Glomerular visceral epithelial cell (primary cell): ENCODE measurements around the gene TMEM150B.

Experiments used
- DNase-seq: peaks from one replicate; pipeline ENCODE4 v3.0.0-alpha.2; 2016; ENCODE audit errors: extremely low spot score

TMEM150B gene

DNA sequence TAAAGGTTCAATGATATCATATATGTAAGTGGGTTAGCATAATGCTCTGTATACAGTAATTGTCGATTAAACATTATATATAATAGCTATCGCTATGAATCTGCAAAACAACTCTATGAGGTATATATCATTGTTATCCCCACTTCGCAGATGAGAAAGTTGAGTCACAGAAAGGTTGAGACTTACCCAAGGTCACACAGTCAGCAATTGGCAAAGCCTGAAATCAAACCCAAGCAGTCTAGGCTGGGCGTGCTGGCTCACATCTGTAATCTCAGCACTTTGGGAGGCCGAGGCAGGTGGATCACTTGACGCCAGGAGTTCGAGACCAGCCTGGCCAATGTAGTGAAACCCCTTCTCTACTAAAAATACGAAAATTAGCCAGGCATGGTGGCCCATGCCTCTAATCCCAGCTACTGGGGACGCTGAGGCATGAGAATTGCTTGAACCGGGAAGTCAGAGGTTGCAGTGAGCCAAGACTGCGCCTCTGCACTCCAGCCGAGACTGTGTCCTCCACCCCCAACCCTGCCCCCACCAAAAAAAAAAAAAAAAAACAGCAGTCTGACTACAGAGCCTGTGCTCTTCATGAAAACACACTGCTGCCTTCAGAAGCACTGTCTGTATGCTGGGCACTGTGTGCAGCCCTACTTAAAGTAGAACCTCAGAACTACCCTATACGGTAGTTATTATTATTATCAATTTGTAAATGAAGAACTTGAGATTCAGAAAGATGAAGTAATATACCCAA is 46.6 kb downstream of the TMEM150B start:
- no peak for DNase-seq

DNA sequence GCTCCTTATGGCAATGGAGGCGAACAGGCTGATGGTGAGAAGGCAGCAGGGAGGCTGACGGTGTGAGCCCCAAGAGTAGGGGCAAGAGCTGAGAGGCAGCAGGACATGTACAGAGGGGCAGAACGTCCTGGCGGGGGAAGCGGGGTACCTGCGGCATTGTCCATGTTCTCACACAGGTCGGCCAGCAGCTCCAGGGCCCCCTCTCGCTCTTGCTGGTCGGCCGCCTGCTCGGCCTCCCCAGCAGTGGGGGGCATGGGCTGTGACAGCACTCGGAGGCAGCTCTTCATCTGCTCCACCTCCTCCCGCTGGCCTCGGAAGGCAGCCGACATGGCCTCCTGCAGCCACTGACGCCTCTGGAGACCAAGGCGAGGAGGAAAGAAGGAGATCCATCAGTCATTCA is 47.6 kb downstream of the TMEM150B start:
- DNase-seq, result no peak

DNA sequence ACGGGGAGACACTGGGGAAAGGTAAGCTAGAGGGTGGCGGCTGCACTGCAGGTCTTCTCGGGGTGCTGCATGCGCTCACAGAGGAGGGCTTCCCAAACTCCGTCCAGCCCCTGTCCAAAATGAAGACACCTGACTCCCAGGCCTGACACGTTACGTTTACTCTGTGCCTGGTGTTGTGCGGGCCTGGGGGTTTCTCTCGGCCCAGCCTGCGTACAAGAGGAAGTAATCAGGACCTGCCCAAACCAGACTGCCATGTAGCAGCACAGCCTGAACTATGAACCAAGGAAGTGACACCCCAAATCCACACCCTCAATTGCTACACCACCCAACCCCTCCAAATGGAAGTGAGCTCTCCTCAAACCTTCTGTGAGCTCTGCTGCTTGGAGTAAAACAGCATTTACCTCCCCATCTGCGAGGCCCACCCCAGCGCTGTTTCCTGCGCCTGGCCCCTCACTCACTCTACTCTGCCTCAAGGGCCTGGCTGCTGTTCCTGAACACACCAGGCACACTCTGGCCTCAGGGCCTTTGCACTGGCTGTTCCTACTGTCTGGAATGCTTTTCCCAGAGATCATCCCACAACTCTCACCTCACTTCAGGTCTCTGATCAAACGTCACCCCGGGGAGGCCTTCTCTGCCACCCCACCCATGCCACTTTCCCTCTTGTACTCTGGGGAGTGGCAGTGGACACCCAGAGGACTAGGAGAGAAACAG is 48.3 kb downstream of the TMEM150B start:
- no peak for DNase-seq

DNA sequence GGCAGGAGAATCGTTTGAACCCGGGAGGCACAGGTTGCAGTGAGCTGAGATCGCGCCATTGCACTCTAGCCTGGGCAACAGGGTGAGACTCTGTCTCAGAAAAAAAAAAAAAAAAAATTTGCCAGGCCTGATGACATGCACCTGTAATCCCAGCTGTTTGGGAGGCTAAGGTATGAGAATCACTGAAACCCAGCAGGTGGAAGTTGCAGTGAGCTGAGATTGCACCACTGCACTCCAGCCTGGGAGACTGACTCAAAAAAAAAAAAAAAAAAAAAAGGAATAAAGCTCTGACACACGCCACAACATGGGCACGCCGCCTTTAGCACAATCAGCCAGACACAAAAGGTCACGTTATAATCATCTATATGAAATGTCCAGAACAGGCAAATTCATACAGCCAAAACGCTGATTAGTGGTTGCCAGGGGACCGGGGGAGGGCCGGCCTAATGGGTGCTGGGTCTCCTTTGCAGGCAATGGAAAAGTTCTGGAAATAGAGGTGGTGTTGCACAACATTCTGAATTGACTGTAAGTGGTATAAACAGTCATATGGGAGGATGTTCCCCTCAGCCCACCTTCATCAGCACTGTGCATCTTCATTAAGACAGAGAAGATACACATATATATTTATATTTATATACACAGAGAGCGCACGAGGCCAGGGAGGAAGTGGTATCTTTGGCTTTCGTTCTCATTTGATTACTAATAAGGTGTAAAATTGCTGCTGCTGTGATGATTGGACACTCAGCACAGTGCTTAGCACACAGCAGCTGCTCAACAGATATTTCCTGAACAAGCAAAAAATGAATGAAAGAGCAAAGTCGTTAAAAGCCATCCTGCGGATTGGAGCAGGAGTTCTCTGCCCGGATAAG is 49.1 kb downstream of the TMEM150B start:
- no peak for DNase-seq

DNA sequence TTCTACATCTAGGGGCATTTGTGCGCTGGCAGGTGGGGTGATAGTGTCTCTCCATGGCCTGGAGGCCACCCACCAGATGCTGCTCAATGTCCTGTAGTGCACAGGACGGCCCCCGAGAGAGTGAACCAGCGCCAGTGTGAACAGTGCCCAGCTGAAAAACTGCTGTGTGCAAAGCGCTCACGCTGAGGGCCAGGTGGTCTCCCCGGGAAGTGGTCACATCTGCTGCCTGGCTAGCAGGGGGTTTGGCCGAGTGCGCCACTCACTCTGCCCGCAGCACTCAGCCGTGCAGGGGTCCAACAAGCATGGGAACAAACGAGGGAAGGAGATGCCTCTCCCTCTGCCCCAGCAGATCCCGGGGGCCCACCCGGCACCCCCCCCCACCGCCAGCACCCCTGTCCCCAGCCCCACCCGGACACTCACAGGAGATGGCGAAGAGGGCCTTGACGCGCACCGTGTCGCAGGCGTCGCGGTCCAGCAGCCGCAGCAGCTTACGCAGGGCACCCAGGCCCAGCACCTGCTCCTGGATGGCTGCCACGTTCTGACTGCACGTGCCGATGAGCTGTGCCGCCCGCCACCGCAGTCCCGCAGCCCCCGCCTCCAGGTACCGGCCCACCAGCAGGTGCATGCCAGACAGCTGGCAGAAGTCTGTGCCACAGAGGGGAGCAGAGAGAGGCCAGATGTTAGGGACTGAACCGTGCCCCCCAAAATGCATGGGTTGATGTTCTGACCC is 51.0 kb downstream of the TMEM150B start:
- DNase-seq, result no peak

DNA sequence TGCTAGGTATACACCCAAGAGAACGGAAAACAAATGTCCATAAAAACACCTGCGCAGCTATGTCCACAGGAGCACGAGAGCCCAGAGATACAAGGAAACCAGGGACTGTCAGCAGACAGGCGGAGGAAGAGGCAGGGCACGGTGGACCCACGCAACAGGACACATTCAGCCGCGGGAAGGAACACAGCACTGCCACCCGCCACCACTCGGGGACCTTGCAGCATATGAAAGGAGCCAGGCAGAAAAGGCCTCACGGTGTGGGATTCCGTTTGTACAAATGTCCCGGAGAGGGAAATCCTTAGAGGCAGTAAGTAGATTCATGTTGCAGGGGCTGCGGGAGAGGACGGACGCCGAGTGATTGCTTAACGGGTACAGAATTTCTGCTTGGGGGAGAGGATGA is 53.0 kb downstream of the TMEM150B start:
- no peak for DNase-seq

DNA sequence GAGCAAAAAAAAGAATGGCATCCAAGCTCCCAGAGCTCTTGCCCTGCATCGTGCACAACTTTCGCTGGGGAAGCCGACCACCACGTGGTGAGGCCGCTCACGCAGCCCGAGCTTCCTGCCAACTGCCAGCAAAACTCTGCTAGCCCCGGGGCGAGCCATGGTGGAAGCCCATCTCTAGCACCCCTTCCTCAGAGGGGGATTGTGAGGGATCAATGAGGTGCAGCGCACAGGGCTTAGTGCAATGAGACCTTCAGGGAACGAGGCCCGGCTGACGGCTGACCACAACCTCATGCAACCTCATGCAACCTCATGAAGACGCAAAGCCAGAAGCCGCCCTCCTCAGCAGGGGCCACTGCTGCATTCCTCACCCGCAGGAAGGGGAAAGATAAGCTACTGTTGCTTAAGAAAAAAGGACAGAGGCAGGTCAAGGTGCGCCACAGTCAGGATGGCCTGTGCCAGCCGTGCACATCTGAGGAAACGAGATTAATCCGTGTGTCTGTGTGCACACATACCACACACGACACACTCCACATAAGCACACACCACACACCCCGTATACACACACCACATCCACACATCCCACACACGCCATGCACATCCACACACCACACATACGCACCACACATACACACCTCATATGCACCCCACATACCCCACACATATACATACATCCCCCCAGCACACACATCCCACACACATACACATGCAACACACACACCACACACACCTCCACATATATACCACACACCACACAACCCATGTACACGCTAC is 54.8 kb downstream of the TMEM150B start:
- DNase-seq, result no peak

DNA sequence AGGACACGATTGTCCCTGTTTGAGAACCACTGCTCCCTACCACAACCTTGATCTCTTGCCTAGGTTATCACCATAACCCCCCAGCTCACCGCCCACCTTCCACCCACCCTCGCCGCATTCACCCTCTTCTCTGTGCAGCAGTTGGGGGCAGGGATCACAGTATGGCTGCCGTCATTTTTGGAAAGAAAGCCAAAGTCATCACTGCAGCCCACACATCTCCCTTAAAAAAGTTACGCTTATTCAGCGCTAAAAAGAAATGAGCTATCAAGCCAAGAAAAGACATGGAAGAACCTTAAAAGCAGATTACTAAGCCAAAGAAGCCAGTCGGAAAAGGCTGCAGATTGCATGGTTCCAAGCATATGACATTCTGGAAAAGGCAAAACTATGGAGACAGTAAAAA is 55.8 kb downstream of the TMEM150B start:
- DNase-seq, result no peak

DNA sequence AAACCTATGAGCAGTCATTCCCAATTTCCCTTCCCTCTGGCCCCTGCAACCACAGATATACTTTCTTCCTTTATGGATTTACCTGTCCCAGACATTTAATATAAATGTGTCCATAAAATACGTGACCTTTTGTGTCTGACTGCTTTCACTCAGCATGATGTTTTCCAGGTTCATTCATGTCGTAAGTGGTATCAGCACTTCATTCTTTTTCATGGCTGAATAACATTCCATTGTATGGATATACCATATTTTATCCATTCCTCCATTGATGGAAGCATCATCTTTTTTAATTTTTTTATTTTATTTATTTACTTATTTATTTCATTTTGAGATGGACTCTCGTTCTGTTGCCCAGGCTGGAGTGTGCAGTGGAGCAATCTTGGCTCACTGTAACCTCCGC is 58.3 kb downstream of the TMEM150B start:
- no peak for DNase-seq

DNA sequence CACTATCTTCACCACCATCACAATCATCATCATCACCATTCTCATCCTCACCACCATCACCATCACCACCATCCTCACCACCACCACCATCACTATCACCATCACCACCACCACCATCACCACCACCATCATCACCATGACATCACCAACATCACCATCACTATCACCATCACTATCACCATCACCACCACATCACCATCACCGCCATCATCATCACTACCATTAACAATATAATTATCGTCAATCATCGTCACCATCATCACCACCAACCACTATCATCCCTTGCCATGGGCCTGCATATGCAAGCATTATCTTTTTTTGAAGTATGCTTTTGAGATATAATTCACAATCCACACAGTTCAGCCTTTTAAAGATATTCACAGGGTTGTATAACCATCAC is 58.7 kb downstream of the TMEM150B start:
- DNase-seq, result no peak

DNA sequence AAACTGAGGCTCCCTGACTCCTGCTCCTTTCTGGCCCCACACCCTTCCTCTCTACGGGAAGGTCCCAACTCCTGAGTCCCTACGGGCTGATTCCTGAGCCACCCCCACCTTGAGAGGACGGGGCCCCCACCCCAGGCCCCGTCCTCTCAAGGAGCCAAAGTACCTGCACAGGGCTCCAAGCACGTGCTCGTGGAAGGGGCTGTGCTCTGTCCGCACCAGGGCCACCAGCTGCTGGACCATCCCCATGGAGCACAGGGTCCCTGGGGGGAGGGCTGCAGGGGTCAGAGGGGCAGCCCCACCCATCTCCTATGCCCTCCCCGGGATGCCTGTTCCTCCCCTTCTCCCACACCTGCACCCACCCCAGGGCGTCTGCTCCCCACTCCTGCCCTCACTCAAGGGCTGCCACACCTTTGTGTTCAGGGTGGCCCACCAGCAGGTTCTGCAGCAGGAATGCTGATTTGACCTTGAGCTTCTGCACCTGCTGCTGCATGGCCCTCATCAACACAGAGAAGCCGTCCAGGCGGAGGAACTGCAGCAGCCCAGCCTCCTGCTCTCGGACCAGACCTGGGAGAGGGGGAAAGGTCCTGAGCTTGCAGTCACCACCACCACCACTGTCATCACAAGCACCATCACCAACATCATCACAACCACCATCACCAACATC is 59.3 kb downstream of the TMEM150B start:
- DNase-seq, result no peak

DNA sequence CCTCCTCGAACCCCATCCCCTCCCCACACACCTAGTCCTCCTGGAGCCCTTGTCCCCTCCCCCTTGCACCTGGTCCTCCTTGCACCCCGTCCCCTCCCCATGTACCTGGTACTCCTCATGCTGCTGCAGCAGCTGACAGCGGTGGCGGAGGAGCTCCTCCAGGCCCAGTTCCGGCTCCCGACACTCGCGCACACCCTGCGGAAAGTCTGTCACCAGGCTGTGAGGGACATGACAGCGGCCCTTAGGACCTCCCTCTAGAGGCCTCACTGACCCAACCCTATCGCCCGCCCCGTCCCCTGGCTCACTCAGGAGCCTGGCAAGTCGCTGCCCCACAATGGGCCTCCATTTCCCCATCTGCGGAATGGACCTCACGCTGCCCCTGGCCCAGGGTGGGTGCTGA is 60.0 kb downstream of the TMEM150B start:
- DNase-seq, result no peak

DNA sequence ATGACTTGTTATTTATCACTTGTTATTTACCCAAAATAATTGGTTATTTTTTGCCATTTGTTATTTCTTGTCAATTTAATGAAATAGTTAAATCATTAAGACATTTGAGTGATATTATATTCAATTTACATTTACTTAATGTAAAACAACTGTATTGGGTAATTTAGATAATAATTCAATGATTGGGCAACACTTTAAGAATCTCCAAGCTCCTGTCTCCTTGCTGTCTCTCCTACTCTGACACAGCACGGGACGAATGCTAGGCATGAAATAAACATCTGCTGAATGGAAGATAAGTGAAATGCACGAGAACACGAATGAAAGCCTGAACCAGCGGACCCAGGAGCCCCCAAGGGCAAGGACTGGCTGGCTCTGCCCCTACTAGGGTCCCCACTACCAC is 60.6 kb downstream of the TMEM150B start:
- no peak for DNase-seq
